Measurements from ENCODE around the gene EEFSEC.

Gene EEFSEC

DNA sequence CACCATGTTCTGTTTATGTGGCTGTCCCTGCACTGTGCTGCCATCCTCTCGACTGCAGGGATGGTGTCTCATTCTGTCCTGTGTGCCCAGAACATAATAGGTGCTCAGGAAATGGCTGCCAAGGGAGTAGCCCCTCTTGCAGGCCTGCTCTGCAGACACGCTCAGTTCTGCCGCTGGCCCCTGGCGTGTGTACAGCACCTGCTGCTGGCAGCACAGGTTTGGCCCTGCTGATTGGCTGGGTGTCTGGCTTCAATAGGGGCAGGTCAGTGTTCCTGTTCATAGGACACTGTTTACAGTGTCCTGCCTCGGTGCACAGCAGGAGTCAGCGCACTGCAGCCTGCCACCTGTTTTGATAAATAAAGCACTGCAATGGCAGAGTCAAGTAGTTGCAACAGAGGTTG lies 166.5 kb downstream of the EEFSEC start:
- ChIA-PET CTCF (no interaction called here), POLR2A (no interaction called here)
- no peak for DNase-seq (ENCODE audit: extremely low spot score)
- no peak for TF ChIP-seq L3MBTL2 (conservative IDR thresholded peaks at IDR 0.05)
- TF ChIP-seq BHLHE40 (IDR thresholded peaks at IDR 0.05; ENCODE audit: borderline replicate concordance): no peak
- no peak for TF ChIP-seq HDGF (IDR thresholded peaks at IDR 0.05; ENCODE audit: borderline replicate concordance)

DNA sequence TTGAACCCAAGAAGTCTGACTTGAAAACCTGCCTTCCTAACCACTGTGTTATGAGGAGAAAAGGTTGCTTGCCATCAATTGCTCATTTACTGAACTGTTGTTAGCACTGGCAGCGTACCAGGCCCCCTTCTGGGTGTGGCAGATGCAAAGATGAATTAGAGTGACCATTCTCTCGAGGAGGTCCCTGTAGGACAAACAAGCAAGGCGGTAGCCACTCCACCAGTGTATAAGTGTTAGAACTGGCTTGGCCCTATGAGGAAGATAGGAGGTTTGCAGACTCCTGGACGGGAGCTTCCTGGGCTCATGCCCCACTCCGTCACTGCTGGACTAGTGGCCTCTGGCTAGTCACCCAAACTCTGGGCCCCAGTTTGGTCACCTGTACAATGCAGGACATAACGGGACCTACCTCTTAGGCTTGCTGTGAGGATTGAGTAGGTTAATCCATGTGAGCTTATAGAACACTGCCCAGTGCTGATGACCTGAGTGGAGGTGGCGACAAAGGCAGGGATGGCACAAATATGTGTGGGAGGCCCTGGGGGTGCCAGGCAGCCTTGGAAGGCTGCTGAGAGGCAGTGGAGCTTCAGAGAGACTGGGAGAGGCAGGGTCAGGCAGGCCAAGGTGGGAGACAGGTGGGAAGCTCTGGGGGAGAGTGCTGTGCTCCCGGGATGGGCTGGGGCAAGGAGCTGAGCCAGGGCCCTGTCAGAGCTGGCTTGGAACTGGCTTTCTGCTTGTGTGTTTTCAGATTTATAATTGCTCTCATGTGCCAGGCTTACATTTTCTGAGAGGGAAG lies 167.5 kb downstream of the EEFSEC start:
- POLR2A ChIA-PET: no interaction called here
- no peak for DNase-seq (ENCODE audit: extremely low spot score)
- TF ChIP-seq ZNF384 (IDR thresholded peaks at IDR 0.05) (no peak), NFRKB (IDR thresholded peaks at IDR 0.05) (no peak), LEF1 (IDR thresholded peaks at IDR 0.05; ENCODE audit: borderline replicate concordance) (no peak), ELF4 (IDR thresholded peaks at IDR 0.05) (no peak), SP1 (IDR thresholded peaks at IDR 0.05) (no peak), L3MBTL2 (conservative IDR thresholded peaks at IDR 0.05) (no peak), SUZ12 (IDR thresholded peaks at IDR 0.05) (no peak), TARDBP (IDR thresholded peaks at IDR 0.05) (no peak), BHLHE40 (IDR thresholded peaks at IDR 0.05; ENCODE audit: borderline replicate concordance) (no peak), FOXK2 (IDR thresholded peaks at IDR 0.05) (no peak), CTBP1 (IDR thresholded peaks at IDR 0.05; ENCODE audit: borderline replicate concordance) (no peak), ARNT (IDR thresholded peaks at IDR 0.05) (no peak)
- TF ChIP-seq, protein P1, sequence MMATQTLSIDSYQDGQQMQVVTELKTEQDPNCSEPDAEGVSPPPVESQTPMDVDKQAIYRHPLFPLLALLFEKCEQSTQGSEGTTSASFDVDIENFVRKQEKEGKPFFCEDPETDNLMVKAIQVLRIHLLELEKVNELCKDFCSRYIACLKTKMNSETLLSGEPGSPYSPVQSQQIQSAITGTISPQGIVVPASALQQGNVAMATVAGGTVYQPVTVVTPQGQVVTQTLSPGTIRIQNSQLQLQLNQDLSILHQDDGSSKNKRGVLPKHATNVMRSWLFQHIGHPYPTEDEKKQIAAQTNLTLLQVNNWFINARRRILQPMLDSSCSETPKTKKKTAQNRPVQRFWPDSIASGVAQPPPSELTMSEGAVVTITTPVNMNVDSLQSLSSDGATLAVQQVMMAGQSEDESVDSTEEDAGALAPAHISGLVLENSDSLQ (IDR thresholded peaks at IDR 0.05): no peak
- CTCF ChIA-PET: no interaction called here

DNA sequence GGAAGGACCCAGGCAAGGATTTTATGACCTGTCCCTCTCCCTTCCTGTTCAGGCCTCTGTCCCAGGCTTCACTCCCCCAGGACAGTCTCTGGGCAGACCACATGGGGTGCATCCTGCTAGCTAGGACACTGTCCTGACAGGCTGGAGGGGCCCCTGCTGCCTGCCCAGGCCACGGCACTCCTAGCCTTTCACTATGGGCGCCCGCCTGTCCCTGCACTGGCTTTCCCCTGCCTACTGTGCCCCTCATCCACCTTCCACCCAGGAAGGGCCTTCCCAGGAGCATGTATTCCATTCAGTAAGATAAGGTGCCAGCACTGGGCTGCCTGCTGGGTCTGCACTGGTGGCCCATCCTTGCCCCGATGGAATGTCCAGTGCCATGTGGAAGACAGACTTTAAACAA lies 168.1 kb downstream of the EEFSEC start:
- no peak for DNase-seq (ENCODE audit: extremely low spot score)
- POLR2A ChIA-PET: no interaction called here
- CTCF ChIA-PET: interaction anchor here (1.0 to 1.8 kb wide), 4 partner anchors 13 to 151 kb away, joined by 3 to 7 read pairs (median 3); no protein-coding TSS in a partner anchor
- TF ChIP-seq BHLHE40 (IDR thresholded peaks at IDR 0.05; ENCODE audit: borderline replicate concordance) (no peak), FOXA1 (IDR thresholded peaks at IDR 0.05) (no peak), SUZ12 (IDR thresholded peaks at IDR 0.05) (no peak), HDGF (IDR thresholded peaks at IDR 0.05; ENCODE audit: borderline replicate concordance) (no peak), SP1 (IDR thresholded peaks at IDR 0.05) (no peak), FOXM1 (IDR thresholded peaks at IDR 0.05; ENCODE audit: borderline replicate concordance) (no peak), CTBP1 (IDR thresholded peaks at IDR 0.05; ENCODE audit: borderline replicate concordance) (no peak), ARNT (IDR thresholded peaks at IDR 0.05) (no peak), L3MBTL2 (conservative IDR thresholded peaks at IDR 0.05) (no peak), LEF1 (IDR thresholded peaks at IDR 0.05; ENCODE audit: borderline replicate concordance) (no peak), TARDBP (IDR thresholded peaks at IDR 0.05) (no peak)

DNA sequence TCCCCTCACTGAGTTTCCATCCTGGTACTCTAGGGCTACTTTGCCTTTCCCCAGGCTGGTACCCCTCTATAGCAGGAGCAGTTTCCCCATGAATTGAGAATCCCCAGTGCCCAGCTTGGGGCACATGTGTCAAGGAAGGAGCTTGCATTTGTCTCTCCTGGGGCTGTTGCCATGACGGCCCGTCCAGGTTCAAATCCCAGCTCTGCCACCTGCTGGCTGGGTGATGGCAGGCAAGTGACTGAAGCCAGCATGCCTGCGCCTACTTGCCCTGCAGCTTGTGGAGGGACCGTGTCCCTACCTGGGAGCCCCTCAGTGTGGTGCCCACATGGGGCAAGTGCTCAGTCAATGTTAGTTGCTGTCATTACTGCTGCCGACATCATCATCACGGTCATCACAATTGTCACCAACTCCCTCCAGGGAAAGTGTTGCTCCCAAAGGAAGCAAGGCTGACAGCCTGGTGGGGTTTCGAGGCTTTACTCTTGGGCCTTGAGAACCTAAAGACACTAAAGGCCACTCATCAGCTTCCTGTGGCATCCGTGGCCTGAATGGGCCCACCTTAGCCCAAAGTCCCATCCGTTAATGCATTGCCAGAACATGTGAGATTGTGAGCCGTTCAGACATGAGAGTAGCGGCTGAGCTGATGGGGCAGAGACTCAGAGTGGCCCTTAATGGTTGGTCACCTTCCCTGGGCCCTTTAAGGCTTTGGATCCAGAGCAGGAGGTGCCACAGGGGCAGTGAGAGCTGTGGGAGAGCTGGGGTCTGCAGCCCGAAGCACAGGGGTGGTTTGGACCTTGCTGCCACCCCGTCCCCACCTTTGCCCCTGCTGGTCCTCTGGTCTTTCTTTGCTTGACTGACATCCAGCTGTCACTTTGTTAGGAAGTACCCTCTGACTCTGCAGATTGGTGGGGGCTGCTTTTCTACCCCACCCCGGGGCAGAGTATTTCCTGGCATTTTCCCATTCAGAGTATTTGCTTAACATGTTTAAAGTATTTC lies 169.0 kb downstream of the EEFSEC start:
- TF ChIP-seq ZNF384 (IDR thresholded peaks at IDR 0.05) (no peak), TARDBP (IDR thresholded peaks at IDR 0.05) (no peak), HDGF (IDR thresholded peaks at IDR 0.05; ENCODE audit: borderline replicate concordance) (no peak), FOXK2 (IDR thresholded peaks at IDR 0.05) (no peak), SUZ12 (IDR thresholded peaks at IDR 0.05) (no peak), CTBP1 (IDR thresholded peaks at IDR 0.05; ENCODE audit: borderline replicate concordance) (no peak), LEF1 (IDR thresholded peaks at IDR 0.05; ENCODE audit: borderline replicate concordance) (no peak), FOXM1 (IDR thresholded peaks at IDR 0.05; ENCODE audit: borderline replicate concordance) (no peak), FOXA1 (IDR thresholded peaks at IDR 0.05) (no peak), L3MBTL2 (conservative IDR thresholded peaks at IDR 0.05) (no peak), SP1 (IDR thresholded peaks at IDR 0.05) (no peak), ELF4 (IDR thresholded peaks at IDR 0.05) (no peak), BHLHE40 (IDR thresholded peaks at IDR 0.05; ENCODE audit: borderline replicate concordance) (no peak), NFRKB (IDR thresholded peaks at IDR 0.05) (no peak), ARNT (IDR thresholded peaks at IDR 0.05) (no peak)
- TF ChIP-seq, protein P1 (IDR thresholded peaks at IDR 0.05): no peak
- CTCF ChIA-PET: interaction anchor here (0.7 to 1.8 kb wide), 8 partner anchors 10 to 152 kb away, joined by 3 to 7 read pairs (median 3); no protein-coding TSS in a partner anchor
- DNase-seq (ENCODE audit: extremely low spot score): peak; percentile 48
- POLR2A ChIA-PET: no interaction called here

DNA sequence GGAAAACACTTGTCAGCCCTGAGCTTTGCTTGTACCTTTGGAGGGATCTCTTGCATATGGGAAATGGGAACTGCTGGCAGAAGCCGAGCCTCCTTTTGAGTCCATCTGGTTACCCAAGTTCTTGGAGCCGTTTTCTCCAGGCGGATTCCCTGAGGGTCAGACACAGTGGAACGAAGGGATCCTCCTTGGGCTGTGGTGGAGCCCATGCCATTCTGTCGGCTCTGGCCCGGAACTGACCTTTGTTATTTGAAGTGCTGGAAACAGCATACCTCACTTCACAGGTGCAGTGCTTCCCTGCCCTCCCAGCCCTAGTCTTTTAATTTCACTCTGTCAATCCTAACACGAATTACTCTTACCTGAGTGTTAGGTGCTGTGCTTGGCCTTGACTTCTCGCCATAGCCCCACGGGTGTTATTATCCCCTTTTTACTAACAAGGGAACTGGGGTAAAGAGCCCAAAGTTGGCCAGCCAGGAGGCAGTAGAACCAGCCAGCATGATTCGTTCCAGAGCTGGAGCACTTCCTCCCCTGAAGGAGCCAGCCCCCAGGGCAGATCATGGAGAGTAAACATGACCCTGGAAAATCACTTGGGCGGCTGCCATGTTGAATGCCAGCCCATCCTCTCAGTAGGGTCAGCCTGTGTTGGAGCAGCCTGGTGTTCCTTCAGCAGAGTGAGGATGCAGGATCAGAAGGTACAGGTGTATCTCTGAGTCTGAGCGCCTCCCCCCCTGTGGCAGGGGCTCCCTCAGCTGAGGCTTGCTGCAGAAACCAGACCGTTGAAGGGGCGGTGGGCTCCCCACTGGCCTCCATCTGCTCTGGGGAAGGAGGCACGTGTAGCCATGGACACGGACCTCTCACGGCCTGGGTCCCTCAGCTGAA lies 170.2 kb downstream of the EEFSEC start:
- ChIA-PET CTCF (interaction anchor here (1.2 to 1.8 kb wide), 3 partner anchors 17 to 153 kb away, joined by 3 to 7 read pairs (median 5); no protein-coding TSS in a partner anchor), POLR2A (no interaction called here)
- TF ChIP-seq SUZ12 (IDR thresholded peaks at IDR 0.05): no peak
- no peak for TF ChIP-seq HDGF (IDR thresholded peaks at IDR 0.05; ENCODE audit: borderline replicate concordance)
- TF ChIP-seq FOXA1 (IDR thresholded peaks at IDR 0.05): no peak
- no peak for TF ChIP-seq SP1 (IDR thresholded peaks at IDR 0.05)
- no peak for TF ChIP-seq L3MBTL2 (conservative IDR thresholded peaks at IDR 0.05)
- no peak for TF ChIP-seq NFRKB (IDR thresholded peaks at IDR 0.05)
- no peak for TF ChIP-seq FOXK2 (IDR thresholded peaks at IDR 0.05)
- TF ChIP-seq BHLHE40 (IDR thresholded peaks at IDR 0.05; ENCODE audit: borderline replicate concordance): no peak
- TF ChIP-seq, protein P1 (IDR thresholded peaks at IDR 0.05): no peak
- TF ChIP-seq FOXM1 (IDR thresholded peaks at IDR 0.05; ENCODE audit: borderline replicate concordance): no peak
- TF ChIP-seq ZNF384 (IDR thresholded peaks at IDR 0.05): no peak
- TF ChIP-seq ARNT (IDR thresholded peaks at IDR 0.05): no peak
- TF ChIP-seq LEF1 (IDR thresholded peaks at IDR 0.05; ENCODE audit: borderline replicate concordance): no peak
- no peak for TF ChIP-seq ELF4 (IDR thresholded peaks at IDR 0.05)
- DNase-seq (ENCODE audit: extremely low spot score): no peak

All from HEK293T (cell line).